ENCODE results near the gene PDIK1L. TPM values are rescaled to one million over a fixed set of nuclear protein-coding genes. Genes with fewer than 3 reads are reported as not detected.

The PDIK1L gene
- total and polyA plus RNA-seq, 9 of the 15 experiments (the other 6 are each of a cell fraction or from before 2014, with no cell fraction given) = 12.8 to 30.2 (median 21.5) TPM

DNA sequence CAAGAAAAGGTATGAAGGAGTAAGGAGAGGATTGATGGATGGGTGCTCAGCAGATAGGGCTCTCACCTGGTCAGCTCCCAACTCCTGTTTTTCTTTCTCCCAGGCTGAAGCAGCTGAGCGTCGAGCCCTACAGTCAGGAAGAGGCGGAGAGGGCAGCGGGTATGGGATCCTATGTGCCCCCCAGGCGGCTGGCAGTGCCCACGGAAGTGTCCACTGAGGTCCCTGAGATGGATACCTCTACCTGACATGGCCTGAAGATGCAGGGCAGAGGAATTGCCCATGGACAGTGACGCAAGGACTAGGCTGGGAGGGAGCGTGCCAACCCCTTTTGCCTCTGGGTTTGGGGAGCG is 58.8 kb downstream of the PDIK1L start (continued):
- TF ChIP-seq, protein P1, sequence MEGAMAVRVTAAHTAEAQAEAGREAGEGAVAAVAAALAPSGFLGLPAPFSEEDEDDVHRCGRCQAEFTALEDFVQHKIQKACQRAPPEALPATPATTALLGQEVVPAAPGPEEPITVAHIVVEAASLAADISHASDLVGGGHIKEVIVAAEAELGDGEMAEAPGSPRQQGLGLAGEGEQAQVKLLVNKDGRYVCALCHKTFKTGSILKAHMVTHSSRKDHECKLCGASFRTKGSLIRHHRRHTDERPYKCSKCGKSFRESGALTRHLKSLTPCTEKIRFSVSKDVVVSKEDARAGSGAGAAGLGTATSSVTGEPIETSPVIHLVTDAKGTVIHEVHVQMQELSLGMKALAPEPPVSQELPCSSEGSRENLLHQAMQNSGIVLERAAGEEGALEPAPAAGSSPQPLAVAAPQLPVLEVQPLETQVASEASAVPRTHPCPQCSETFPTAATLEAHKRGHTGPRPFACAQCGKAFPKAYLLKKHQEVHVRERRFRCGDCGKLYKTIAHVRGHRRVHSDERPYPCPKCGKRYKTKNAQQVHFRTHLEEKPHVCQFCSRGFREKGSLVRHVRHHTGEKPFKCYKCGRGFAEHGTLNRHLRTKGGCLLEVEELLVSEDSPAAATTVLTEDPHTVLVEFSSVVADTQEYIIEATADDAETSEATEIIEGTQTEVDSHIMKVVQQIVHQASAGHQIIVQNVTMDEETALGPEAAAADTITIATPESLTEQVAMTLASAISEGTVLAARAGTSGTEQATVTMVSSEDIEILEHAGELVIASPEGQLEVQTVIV (CRISPR knock-in tag; IDR thresholded peaks at IDR 0.05; ENCODE audit: borderline replicate concordance) = no peak
- no peak for TF ChIP-seq PURB (CRISPR knock-in tag; IDR thresholded peaks at IDR 0.05; ENCODE audit: low read depth)
- no peak for TF ChIP-seq ATF2 (CRISPR knock-in tag; IDR thresholded peaks at IDR 0.05)
- TF ChIP-seq LARP7 (IDR thresholded peaks at IDR 0.05) = no peak
- TF ChIP-seq ZMIZ1 (IDR thresholded peaks at IDR 0.05; ENCODE audit: low read depth in 2 of 2, low read length in 2 of 2) = 0 out of 4 replicates have a peak, but pooled peaks of 1 of the 2 experiments have one; percentile 59
- no peak for TF ChIP-seq CSDE1 (IDR thresholded peaks at IDR 0.05)
- TF ChIP-seq TCF7 (IDR thresholded peaks at IDR 0.05; ENCODE audit: borderline replicate concordance) = no peak
- TF ChIP-seq WHSC1 (IDR thresholded peaks at IDR 0.05; ENCODE audit: low read length) = no peak
